ENCODE results near the gene FRMD4B.

DNA sequence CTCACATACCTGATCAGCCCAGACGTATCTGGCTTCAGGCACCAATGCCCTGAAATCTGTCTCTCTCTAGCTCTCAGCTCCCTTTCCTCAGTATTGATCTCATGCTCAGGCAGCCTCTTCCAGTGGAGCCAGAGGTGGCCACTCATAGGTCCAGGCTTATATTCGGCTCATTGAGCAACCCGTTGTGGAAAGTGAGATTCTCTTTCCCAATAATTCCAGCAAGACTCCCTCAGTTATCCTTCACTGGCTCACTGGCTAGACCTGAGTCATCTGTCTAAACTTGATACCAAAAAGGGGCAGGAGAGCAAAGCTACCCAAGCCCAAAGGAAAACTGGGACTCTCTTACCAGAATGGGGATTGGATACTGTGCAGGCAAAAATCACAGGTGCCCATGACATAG is 33.4 kb upstream of the FRMD4B start:
- no peak for TF ChIP-seq EZH2 (IDR thresholded peaks at IDR 0.05; ENCODE audit: borderline replicate concordance, low read depth, low read length, severe bottlenecking)
- TF ChIP-seq, protein P1, sequence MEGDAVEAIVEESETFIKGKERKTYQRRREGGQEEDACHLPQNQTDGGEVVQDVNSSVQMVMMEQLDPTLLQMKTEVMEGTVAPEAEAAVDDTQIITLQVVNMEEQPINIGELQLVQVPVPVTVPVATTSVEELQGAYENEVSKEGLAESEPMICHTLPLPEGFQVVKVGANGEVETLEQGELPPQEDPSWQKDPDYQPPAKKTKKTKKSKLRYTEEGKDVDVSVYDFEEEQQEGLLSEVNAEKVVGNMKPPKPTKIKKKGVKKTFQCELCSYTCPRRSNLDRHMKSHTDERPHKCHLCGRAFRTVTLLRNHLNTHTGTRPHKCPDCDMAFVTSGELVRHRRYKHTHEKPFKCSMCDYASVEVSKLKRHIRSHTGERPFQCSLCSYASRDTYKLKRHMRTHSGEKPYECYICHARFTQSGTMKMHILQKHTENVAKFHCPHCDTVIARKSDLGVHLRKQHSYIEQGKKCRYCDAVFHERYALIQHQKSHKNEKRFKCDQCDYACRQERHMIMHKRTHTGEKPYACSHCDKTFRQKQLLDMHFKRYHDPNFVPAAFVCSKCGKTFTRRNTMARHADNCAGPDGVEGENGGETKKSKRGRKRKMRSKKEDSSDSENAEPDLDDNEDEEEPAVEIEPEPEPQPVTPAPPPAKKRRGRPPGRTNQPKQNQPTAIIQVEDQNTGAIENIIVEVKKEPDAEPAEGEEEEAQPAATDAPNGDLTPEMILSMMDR (IDR thresholded peaks at IDR 0.05; ENCODE audit: borderline replicate concordance, extremely low read depth, low read length, poor library complexity, severe bottlenecking), result no peak

Measured in DND-41 (cell line).